GM21360 (cell line): ENCODE data around the gene MTIF3.
"Not testable (repeated sequence)": the region's sequence is repeated elsewhere in the genome, so short reads cannot be mapped to it uniquely, and the experiment has no call there.

Experiments used
- ATAC-seq: cut with Tn5 transposase; IDR thresholded peaks from one replicate; pipeline ENCODE4 v1.9.1; 2021; ENCODE audit warnings: mild to moderate bottlenecking, moderate library complexity; ENCODE audit not compliant: unreplicated experiment

The MTIF3 gene

GRCh38 chr13:27421101-27421871 is 29.1 kb downstream of the MTIF3 start:
- ATAC-seq: no peak

DNA sequence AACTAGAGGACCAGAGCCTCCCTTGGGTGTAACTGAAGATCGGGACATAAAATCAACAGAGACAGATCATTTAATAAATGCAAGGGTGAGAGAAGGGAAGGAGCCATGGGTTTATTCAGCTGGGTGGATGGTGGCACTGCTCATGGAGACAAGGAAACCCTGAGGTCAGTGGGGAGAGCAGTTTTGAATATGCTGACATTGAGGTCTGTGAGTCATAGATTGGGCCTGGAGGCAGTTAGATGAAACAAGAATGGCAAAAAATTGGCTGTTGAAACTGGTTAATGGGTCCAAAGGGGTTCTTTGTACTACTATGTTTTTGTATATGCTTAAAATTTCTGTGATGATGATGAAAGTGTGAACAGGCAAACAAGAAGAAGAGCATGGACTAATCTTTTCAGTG is 31.0 kb downstream of the MTIF3 start:
- no peak for ATAC-seq

- ATAC-seq: no peak
Measured at GRCh38 chr13:27415116-27415515, 35.2 kb downstream of the MTIF3 start.

DNA sequence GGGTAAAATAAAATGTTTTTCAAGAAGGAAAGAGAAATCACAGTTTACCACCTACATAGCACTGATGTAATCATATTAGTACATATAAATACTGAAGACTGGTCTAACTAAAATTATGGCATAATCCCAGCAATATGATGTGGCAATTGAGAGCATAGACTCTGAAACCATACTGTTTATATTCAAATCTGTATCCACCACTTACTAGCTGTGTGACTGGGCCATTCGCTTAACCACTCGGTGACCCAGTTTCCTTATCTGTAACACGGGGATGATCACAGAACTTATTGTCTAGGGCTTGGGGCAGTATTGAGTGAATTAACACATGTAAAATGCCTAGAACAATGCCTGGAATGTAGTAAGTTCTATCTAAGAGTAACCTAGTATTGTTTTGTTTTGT is 39.0 kb downstream of the MTIF3 start:
- ATAC-seq: no peak

- no peak for ATAC-seq
Measured at GRCh38 chr13:27409013-27409412, 41.4 kb downstream of the MTIF3 start.

DNA sequence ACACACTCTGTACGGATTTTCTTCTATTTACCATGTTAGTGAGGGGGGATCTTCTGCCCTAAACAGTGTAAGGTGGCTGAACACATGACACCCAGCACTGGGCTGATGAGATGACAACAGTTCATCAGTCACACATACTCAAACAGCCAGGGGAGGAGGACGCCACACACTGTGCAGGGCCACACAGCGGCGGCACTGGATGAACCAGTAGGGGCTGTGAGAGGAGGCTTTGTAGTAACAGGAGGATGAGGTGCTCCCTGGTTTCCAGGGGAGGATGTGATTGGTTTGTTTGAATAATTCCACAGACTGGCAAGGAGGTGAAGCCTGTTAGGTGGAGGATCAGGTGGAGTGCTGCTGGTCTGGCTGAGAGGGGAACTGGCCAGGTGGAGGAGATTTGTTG is 42.3 kb downstream of the MTIF3 start:
- no peak for ATAC-seq

GRCh38 chr13:27406178-27406939 is 44.0 kb downstream of the MTIF3 start:
- no peak for ATAC-seq

GRCh38 chr13:27405546-27406134 is 44.7 kb downstream of the MTIF3 start:
- no peak for ATAC-seq

- no peak for ATAC-seq
Measured at GRCh38 chr13:27404680-27405079, 45.7 kb downstream of the MTIF3 start.

GRCh38 chr13:27403727-27404385 is 46.5 kb downstream of the MTIF3 start:
- no peak for ATAC-seq

- ATAC-seq: no peak
Measured at GRCh38 chr13:27403203-27403678, 47.1 kb downstream of the MTIF3 start.

DNA sequence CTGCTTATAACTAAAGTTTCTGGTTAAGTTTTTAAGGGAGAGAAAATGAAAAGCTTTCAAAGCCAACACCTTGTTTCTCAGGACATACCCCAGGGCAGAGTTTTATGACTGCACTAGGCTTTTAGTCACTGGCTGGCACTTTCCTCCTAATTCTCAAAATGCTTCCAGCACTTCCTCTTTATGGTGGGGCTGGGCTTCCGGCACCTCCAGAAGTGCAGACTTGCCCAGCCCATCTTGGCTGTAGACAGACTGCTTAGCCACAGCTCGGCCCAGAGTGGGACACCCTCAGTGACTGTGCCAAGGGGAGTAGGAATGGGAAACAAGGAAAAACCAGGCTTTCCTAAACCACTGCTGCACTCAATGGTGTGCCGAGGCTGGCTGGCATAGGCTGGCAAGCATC is 49.2 kb downstream of the MTIF3 start:
- no peak for ATAC-seq

DNA sequence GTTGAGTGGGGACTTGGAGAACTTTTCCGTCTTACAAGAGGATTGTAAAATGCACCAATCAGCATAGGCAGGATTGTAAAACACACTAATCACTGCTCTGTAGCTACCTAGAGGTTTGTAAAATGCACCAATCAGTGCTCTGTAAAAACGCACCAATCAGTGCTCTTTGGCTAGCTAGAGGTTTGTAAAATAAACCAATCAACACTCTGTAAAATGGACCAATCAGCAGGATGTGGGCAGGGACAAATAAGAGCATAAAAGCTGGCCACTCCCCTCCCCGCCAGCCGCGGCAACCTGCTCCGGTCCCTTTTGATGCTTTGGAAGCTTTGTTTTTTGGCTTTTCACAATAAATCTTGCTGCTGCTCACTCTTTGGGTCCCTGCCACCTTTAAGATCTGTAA is 50.0 kb downstream of the MTIF3 start:
- ATAC-seq: not testable (repeated sequence)

DNA sequence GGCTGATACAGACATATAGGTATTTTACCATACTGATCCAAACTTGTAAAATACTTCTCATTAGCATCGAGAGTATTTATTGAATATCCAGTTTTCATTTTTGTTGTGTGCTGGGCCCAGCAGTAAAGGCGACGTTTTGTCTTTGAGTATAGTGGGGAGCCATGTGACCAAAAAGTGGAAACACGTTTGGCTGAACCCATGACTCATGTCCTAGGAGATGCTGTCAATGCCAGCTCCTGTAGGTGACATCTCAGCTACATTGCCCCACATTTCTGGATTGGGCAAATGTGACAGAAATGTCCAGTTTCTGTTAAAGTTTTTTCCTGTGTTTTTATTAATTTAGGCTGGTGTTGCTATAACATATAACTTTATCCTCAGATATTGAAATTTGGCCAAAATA is 52.0 kb downstream of the MTIF3 start:
- no peak for ATAC-seq

- ATAC-seq: no peak
Measured at GRCh38 chr13:27396252-27396846, 54.0 kb downstream of the MTIF3 start.

DNA sequence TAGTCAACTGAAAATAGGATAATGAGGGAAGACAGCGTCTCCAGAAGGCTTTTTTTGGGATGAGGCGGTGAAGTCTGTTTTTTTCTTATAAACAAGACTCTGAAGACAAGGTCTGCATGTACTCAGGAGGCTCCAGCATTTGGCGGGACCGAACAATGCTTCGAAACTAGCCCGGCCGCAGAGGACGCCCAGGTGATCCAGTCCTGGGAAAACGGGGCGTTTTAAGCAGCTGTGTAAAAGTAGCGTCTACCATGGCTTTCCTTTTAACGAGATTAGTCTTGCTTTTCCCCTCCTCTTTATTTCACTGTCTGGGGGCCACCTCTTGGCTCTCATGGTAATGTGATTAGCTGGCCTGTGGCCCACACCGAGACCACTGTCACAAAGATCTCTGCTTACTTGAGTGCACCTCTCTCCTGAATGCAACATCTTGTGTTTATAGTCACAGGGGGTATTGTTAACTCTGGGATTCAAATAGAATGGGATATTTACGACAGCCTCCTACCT is 55.3 kb downstream of the MTIF3 start:
- no peak for ATAC-seq

- ATAC-seq: no peak
Measured at GRCh38 chr13:27393101-27393500, 57.3 kb downstream of the MTIF3 start.

GRCh38 chr13:27391471-27391870 is 58.9 kb downstream of the MTIF3 start:
- ATAC-seq: no peak

- no peak for ATAC-seq
Measured at GRCh38 chr13:27389891-27390290, 60.5 kb downstream of the MTIF3 start.

GRCh38 chr13:27388241-27388640 is 62.1 kb downstream of the MTIF3 start:
- ATAC-seq: no peak
